Hepatocyte (in vitro differentiated cells): Measurements from ENCODE around the gene NHSL1.

ENCODE experiments used
- EZH2 ChIP-seq: fragments of 200-600 bp; sonication (generic); IDR thresholded peaks from 2 replicates; pipeline ENCODE4 v1.6.1; 2016; ENCODE audit warnings: antibody characterized with exemption, mild to moderate bottlenecking, borderline replicate concordance
- EZH2phosphoT487 ChIP-seq: fragments of 200-600 bp; sonication (generic); IDR thresholded peaks from one replicate; pipeline ENCODE4 v1.6.1; 2018; ENCODE audit warnings: antibody characterized with exemption, mild to moderate bottlenecking, low read depth, moderate library complexity; ENCODE audit not compliant: unreplicated experiment, severe bottlenecking
- TF ChIP-seq, protein P1 (sequence below): fragments of 200-600 bp; sonication (generic); IDR thresholded peaks from 2 replicates; pipeline ENCODE4 v1.5.1; 2016; ENCODE audit warnings: antibody characterized with exemption, mild to moderate bottlenecking; ENCODE audit not compliant: poor library complexity

DNA sequence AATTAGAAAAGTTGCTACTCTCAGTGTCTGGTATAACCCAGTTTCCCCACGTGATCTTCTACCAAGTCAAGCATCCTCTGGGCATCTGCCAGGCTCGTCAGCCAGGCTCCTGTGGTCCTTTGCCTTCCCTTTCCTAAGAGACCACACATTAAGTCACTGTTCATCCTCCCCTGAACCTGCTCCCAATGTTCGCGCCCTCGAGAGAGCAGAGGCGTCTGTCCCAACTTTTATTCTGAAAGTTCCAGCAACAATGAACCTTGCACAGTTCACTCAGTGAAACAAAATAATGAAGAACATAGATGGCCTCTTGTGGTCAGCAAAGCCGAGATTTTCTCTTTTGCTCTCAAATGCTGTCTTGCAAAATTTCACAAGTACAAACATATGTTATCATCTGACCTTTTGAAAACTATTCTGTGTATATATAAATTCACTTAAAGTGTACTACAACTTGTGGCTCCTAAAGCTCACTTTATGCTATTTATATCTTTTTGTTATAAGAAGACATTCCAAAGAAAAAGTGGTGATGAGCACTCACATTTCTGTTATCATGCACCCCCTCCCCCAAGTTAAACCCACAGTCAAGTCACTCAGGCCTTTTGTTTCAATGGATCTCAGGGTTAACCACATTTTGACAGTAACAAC is 39.2 kb upstream of the NHSL1 start:
- TF ChIP-seq, protein P1, sequence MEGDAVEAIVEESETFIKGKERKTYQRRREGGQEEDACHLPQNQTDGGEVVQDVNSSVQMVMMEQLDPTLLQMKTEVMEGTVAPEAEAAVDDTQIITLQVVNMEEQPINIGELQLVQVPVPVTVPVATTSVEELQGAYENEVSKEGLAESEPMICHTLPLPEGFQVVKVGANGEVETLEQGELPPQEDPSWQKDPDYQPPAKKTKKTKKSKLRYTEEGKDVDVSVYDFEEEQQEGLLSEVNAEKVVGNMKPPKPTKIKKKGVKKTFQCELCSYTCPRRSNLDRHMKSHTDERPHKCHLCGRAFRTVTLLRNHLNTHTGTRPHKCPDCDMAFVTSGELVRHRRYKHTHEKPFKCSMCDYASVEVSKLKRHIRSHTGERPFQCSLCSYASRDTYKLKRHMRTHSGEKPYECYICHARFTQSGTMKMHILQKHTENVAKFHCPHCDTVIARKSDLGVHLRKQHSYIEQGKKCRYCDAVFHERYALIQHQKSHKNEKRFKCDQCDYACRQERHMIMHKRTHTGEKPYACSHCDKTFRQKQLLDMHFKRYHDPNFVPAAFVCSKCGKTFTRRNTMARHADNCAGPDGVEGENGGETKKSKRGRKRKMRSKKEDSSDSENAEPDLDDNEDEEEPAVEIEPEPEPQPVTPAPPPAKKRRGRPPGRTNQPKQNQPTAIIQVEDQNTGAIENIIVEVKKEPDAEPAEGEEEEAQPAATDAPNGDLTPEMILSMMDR = no peak
- no peak for TF ChIP-seq EZH2phosphoT487
- TF ChIP-seq EZH2 = no peak
